Inflammatory macrophage (primary cell): ENCODE measurements around the gene KLHL35.
"Not testable (repeated sequence)": the region's sequence is repeated elsewhere in the genome, so short reads cannot be mapped to it uniquely, and the experiment has no call there.

Experiments
- DNase-seq, 2 donors: peaks; one replicate each; pipeline ENCODE4 v3.0.0-alpha.2; 2020 to 2022

The KLHL35 gene

DNA sequence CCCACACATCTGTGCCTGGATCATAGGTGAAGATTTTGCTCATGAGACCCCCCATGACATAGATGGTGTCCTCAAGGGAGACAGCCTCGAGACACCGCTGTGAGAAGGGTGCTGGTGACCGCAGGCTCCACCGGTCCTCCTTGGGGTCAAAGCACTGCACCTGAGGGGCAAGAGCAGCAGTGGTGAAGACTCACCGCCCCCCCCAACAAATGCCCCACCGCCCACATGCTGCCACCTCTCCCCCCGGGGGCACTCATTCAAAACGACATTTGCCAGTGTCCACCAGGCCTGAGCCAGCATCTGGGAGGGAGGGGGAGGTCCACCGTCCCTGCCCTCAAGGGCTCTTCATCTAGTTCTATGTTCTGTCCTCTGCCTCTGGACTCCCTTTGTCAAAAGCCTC, 9.3 kb downstream of the KLHL35 start:
- DNase-seq = no peak

DNA sequence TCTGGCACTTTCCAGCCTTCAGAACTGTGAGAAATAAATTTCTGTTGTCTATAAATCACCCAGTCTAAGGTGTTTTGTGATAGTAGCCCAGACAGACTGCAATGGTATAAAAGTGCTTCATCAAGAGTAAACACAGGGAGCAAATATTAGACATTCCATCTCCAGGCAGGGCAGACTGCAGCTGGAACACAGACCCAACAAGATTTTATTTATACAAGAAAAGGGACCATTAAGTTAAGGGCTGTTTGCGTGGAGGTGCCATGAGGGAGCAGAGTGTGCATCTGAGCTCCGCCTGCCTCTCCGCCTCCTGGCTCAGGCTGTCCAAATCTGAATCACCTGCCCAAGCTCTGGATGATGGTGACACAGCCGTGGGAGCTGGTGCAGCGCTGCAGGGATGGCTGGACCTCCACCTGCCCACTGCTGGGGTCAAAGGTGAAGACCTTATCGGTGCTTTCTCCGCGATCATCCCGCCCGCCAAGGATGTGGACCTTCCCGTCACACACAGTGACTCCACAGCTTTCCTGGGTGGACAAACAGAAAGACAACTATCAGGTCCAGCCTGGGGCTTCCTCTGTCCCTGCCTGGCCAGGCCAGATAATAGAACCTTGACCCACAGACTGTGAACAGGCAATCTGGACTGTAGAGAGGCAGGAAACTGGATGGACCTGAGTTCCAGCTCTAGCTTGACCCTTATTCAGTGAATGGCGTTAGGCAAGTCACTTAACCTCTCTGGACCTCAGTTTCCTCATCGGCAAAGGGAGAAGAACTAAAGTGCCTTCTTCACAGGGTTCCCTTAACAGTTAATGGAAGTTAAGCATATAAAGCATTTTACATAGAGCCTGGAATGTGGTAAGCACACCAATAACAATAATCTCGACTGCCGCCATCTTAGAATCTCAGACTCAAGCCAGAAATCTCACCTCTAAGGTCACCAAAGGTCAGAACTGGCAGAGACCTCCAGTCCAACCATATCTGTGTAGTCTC, 10.5 kb downstream of the KLHL35 start:
- no peak for DNase-seq

- DNase-seq = no peak
Measured at GRCh38 chr11:75421902-75422247, 11.1 kb downstream of the KLHL35 start.

GRCh38 chr11:75421035-75421602, 11.9 kb downstream of the KLHL35 start:
- no peak for DNase-seq

DNA sequence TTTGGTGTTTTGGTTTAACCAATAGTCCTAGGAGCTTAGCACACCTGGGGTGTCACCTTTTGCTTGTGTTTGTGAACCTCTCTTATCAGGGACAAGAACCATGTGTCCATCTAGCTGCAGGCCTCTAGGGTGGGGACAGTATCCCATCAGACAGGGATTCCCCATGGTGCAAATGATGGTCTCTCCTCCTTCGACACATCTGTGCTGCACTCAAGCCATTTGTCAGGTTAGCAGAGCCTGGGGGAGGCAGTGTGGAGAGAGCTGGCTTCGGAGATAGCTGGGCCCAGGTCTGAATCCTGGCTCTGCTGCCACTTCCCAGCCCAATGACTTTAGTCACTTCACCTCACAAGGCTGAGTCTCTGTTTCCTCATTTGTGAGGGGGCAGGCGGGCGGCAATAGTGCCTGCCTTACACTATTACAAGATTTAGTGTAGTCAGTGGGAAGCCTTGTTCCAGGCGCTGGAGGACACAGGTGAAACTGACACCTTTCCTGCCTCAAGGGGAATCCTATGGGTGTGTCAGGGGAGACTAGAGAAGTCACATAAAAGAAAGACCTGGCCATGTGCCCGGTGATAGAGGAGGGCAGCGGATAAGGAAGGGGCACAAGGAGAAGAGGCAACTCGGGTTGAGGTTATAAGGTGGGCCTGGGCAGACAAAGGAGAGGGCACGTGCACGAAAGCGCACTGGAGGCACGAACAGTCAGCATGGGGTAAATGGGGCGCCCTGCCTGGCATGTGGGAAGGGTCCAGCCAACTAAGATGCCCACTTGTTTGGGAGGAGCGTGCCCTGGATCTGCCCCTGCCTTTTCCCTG, 12.6 kb downstream of the KLHL35 start:
- DNase-seq = no peak

- DNase-seq = no peak
Measured at GRCh38 chr11:75413864-75414263, 19.1 kb downstream of the KLHL35 start.

DNA sequence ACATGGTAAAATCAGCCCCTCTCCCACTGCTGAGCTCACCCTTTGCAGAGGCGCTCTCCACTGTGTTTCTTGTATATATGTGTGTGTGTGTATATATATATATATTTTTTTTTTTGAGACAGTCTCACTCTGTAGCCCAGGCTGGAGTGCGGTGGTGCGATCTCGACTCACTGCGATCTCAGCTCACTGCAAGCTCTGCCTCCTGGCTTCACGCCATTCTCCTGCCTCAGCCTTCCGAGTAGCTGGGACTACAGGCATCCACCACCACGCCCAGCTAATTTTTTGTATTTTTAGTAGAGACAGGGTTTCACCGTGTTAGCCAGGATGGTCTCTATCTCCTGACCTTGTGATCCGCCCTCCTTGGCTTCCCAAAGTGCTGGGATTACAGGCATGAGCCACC, 19.9 kb downstream of the KLHL35 start:
- DNase-seq = not testable (repeated sequence)

GRCh38 chr11:75409971-75410370, 23.0 kb downstream of the KLHL35 start:
- DNase-seq = not testable (repeated sequence)

GRCh38 chr11:75408957-75409219, 24.1 kb downstream of the KLHL35 start:
- DNase-seq = no peak

- DNase-seq = no peak
Measured at GRCh38 chr11:75406338-75406777, 26.6 kb downstream of the KLHL35 start.

DNA sequence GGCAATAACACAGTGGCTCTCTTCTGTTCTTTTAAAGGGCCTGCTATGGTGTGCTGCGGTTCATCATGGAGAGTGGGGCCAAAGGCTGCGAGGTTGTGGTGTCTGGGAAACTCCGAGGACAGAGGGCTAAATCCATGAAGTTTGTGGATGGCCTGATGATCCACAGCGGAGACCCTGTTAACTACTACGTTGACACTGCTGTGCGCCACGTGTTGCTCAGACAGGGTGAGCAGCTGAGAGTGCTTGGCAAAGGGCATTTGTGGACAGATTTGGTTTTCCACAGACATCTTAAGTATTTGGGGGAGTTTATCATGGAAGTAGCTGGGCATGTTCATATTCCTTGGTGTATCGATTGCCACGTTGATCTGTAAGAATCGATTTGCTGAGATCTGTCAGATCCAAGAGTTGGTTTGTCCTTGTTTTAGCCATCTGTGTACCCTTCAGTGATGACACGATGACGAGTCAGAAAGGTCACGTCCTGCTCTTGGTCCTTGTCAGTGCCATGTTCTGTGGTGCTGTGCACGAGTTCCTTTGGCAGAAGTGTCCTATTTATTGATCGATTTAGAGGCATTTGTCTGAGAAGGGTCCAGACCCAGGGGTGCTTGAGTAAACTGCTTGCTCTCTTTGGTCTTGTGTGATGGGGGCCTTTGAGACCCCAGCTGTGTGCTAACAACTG, 28.9 kb downstream of the KLHL35 start:
- no peak for DNase-seq

DNA sequence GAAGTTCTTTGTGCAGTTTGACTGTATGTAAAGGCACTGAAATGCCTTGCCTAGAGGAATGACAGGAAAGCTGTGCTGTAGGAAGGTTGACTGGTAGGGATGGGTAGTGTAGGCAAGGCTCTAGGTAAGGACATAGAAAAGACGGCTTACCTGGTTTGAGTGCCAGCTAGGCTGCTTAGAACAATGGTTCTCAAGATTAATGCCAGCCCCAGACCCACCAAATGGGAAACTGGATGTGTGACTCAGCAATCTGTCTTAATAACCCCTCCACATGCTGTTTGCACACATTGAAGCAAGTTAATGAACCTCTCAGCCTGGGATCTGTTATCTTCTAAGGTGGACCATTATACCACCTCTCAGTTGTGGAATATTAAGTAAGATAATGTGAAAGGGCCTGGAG, 30.0 kb downstream of the KLHL35 start:
- DNase-seq = no peak

GRCh38 chr11:75402002-75402773, 30.8 kb downstream of the KLHL35 start:
- DNase-seq = no peak

GRCh38 chr11:75400146-75400865, 32.7 kb downstream of the KLHL35 start:
- DNase-seq = peak in 1 of 2 donors; percentile 5

DNA sequence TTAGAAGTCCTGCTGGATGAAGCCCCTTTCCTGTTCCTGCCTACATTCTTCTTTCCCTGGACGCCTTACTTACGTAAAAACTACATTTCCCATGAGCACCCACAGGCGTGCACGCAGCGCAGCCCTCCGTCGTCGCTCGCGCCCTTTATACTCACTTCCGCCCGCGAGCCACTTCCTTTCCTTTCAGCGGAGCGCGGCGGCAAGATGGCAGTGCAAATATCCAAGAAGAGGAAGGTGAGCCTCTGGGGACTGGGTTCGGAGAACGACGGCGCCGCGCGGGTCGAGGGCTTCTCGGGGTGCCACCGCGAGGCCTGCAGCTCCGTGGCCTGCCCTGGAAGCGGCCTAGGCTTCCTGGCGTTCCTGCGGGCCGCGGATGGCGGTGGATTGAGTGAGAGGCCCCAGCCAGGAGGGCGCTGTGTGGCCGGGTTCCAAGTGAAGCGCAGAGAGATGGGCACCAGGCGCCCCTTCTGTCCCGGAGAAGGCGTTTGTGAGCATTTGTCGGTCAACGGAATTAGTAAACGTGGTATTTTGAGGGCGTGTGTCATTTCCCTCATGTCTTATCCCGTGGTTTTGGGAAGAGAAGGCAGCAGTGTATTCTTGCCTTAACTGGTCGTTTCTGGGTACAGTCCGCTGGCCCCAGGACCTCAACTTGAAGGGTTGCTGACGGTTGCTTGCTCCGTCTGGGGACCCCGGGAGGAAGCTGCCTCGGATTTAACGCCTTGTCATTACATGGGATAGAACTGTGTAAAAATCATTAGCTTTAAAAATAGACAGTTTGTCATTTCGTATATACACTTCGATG, 33.5 kb downstream of the KLHL35 start, which contains the start of gene RPS3:
Gene RPS3 (plus strand): TSS at position 175 of the 802 bp plus-strand sequence. CDS start 30 bp downstream, at position 205.
- DNase-seq = peak; percentile 94

GRCh38 chr11:75398906-75399305, 34.1 kb downstream of the KLHL35 start:
- no peak for DNase-seq

DNA sequence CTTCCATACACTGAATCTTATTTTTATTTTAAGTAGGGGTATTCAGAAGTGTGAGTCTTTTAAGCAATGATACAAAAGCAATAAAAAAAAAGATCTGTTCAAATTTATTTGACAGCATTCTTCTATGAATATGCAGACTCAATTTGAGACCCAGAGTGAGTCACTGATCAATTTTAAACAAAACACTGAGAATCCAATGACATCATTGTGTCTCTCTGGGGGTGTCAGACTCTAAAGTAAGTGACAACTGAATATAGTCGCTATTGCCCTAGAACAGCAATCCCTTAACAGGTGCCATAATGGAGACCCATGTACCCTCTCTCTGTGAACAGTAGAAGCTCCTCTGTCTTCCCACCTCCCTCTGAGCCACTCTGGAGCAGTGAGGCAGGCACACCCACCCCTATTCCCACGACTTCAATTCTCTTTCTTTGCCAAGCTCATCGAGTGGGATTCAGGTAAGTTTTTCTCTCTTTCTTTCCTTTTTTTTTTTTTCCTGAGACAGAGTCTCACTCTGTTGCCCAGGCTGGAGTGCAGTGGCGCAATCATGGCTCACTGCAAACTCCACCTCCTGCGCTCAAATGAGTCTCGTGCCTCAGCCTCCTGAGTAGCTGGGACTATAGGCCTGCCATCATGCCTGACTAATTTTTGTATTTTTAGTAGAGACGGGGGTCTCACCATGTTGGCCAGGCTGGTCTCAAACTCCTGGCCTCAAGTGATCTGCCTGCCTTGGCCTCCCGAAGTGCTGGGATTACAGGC, 38.7 kb downstream of the KLHL35 start:
- no peak for DNase-seq

GRCh38 chr11:75389925-75390324, 43.1 kb downstream of the KLHL35 start:
- no peak for DNase-seq

DNA sequence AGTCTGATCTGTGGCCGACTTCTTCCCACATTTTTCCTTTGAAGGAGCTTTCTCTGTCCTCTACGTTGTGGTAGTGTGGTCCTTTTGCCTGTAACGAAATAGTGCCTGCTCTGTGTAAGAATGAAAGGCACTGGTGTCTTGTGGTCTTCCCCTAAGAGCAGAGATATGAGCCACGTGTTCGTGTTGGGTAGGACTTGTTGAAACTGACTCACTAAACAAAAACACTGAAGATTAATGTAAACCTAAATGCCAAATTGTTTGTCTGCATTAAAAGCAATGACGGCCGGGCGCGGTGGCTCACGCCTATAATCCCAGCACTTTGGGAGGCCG, 43.8 kb downstream of the KLHL35 start:
- DNase-seq = no peak
